Neural cell (in vitro differentiated cells): Measurements from ENCODE around the gene DOCK8.

Source experiments
- EP300 ChIP-seq: fragments of 450-650 bp; conservative IDR thresholded peaks from 2 replicates; pipeline ENCODE4 v1.6.1; 2014; ENCODE audit warnings: antibody characterized with exemption, mild to moderate bottlenecking, moderate library complexity; ENCODE audit not compliant: poor library complexity, severe bottlenecking
- TF ChIP-seq, protein P1 (sequence below): fragments of 450-650 bp; IDR thresholded peaks from 2 replicates; pipeline ENCODE4 v1.5.1; 2014; ENCODE audit warnings: antibody characterized with exemption, mild to moderate bottlenecking, moderate library complexity; ENCODE audit not compliant: poor library complexity, severe bottlenecking
- TF ChIP-seq, protein P2 (sequence below): IDR thresholded peaks from 2 replicates; pipeline ENCODE4 v1.6.1; 2012; ENCODE audit warnings: borderline replicate concordance

DNA sequence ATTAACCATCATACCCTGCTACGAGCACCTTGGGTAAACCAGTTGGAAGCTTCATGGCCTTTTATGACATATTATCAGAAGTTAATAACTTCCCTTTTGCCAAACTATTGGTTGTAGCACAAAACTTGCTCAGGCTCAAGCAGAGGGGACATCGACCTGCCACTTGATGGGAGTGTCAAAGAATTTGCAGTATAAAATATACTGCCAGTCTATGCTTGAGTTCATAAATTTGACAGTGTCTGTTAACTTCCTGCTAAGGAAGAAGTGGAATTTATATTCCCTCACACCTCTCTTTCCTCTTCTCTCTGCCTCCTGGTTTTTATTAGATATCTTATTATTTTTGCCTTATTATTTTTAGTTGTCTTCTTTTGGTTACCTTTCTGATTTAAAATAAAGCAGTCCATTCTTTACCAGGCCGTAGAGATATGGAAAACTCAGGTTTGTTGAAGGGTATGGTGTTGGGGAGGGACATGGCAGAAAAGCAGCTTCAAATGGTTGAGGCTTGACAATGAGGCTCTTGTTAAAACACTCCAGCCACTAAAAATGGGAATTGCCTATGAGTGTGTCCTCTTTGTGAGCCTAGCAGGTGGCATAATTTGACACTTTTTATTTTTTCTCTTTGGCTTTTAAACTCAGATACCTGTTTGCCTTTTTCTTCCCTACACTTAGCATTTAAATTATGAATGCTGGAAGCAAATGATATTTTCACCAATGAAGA, 298.0 kb downstream of the DOCK8 start:
- TF ChIP-seq, protein P1, sequence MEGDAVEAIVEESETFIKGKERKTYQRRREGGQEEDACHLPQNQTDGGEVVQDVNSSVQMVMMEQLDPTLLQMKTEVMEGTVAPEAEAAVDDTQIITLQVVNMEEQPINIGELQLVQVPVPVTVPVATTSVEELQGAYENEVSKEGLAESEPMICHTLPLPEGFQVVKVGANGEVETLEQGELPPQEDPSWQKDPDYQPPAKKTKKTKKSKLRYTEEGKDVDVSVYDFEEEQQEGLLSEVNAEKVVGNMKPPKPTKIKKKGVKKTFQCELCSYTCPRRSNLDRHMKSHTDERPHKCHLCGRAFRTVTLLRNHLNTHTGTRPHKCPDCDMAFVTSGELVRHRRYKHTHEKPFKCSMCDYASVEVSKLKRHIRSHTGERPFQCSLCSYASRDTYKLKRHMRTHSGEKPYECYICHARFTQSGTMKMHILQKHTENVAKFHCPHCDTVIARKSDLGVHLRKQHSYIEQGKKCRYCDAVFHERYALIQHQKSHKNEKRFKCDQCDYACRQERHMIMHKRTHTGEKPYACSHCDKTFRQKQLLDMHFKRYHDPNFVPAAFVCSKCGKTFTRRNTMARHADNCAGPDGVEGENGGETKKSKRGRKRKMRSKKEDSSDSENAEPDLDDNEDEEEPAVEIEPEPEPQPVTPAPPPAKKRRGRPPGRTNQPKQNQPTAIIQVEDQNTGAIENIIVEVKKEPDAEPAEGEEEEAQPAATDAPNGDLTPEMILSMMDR = no peak
- no peak for TF ChIP-seq EP300
- TF ChIP-seq, protein P2, sequence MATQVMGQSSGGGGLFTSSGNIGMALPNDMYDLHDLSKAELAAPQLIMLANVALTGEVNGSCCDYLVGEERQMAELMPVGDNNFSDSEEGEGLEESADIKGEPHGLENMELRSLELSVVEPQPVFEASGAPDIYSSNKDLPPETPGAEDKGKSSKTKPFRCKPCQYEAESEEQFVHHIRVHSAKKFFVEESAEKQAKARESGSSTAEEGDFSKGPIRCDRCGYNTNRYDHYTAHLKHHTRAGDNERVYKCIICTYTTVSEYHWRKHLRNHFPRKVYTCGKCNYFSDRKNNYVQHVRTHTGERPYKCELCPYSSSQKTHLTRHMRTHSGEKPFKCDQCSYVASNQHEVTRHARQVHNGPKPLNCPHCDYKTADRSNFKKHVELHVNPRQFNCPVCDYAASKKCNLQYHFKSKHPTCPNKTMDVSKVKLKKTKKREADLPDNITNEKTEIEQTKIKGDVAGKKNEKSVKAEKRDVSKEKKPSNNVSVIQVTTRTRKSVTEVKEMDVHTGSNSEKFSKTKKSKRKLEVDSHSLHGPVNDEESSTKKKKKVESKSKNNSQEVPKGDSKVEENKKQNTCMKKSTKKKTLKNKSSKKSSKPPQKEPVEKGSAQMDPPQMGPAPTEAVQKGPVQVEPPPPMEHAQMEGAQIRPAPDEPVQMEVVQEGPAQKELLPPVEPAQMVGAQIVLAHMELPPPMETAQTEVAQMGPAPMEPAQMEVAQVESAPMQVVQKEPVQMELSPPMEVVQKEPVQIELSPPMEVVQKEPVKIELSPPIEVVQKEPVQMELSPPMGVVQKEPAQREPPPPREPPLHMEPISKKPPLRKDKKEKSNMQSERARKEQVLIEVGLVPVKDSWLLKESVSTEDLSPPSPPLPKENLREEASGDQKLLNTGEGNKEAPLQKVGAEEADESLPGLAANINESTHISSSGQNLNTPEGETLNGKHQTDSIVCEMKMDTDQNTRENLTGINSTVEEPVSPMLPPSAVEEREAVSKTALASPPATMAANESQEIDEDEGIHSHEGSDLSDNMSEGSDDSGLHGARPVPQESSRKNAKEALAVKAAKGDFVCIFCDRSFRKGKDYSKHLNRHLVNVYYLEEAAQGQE = no peak
